SIG-M5 (cell line): Measurements from ENCODE around the gene CDH8.
"Not testable (repeated sequence)": the region's sequence is repeated elsewhere in the genome, so short reads cannot be mapped to it uniquely, and the experiment has no call there.

Source experiments
- DNase-seq: peaks from one replicate; lab custom pipeline; 2025; lab: John Stamatoyannopoulos, UW

The CDH8 gene

DNA sequence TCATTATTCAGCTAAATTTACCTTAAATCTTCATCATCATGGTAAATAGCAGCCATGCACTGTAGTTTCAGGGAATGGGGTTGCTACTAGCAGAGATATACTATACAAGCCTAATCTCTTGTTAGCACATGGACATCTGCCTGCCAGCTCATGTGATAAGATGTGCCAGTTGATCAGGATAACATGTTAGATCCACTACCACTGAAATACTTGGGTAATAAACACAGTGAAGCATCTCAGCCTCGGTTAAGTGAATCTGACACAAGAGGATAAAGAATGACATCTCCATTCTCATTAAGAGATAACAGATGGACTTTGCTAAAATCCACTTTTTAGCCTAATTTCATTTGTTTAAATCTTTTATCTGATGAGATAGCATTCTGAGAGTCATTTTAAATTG, 256.1 kb downstream of the CDH8 start:
- DNase-seq = no peak

DNA sequence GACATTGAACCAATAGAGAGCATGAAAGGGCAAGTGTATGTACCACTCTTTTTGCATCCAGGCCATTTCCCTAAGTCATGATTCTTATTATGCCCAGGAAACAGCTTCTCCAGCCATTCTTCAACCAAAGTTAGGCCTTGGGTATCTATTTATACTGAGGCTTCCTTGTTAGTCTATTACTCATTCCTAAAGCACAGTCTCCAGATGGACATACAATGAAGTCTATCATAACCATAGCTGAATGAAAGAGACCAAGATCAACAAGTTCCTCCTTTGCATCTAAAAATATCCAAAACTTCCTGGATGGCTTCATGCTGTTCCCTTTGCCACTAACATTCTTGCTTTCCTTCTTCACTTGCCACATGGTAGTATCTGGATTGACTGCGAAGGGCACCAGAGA, 265.9 kb downstream of the CDH8 start:
- DNase-seq = no peak

DNA sequence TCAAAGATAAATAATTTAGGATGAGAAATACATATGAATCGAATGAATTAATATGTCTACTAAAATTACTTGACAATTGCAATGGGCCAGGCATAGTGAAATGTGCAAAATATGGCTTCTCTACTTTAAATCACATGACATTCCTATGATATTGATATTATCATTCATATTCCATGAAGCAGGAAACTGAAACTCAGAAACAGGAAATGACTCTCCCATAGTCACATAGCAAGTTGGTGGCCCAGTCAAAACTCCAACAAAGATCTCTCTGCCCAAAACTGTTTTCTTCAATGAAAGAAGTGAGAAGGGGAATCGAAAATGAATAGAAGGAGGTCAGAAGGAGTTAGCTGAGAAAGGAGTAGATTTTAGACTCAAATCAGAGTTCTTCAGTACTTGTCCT, 272.2 kb downstream of the CDH8 start:
- DNase-seq = no peak

DNA sequence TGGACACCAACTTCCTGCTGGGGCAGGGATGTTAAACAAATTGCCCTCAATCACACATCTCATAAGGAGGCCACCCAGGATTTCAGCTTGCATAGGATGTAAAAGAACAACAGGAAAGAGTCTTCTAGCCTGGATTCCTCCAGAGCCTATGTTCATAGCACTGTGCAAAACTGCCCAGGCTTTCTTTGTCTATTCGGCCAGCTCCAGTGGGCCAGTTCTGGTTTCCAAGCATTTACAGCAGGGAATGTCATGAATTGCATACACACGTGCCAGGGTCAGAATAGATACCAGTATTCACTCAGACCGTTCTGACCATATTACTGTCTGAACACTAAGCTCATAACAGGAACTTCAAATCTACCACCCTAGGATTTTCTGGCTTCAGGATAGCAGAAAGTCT, 273.2 kb downstream of the CDH8 start:
- DNase-seq = no peak

DNA sequence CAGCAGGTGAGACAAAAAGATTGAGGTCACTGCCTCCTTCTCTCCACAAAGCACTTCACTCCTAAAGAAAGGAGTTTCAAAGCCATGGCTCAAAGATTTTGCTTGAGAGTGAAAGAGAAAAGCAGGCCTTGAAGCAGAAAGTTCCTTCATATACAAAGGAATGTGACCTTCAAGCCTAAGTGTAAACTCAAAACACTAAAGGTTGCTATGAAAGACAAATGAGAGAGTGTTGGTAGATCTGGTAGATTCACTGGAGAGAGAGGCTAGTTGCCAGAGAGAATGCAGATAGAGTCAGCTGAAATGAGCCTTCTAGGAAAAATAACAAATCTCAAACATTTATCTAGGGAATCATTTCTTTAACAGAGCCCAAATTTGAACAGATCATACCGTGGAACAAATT, 305.2 kb downstream of the CDH8 start:
- DNase-seq = no peak

DNA sequence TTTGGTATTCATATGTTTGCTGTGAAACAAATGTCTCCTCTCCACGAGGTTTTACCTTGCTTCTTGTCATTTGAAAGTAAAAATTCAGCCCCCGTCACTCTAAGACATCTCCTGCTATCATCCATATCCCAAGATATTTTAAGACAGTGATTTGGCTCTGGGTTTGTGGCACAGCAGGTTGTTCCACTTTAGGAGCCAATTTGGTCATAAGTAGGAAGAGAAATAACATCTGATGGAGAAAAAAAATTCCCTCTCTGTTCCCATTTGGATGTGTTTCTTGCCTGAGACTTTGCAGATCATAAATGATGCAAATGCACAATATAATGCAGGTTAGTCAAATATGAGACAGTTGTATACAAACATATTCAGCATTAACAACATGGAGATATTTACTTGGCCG, 309.5 kb downstream of the CDH8 start:
- DNase-seq = no peak

DNA sequence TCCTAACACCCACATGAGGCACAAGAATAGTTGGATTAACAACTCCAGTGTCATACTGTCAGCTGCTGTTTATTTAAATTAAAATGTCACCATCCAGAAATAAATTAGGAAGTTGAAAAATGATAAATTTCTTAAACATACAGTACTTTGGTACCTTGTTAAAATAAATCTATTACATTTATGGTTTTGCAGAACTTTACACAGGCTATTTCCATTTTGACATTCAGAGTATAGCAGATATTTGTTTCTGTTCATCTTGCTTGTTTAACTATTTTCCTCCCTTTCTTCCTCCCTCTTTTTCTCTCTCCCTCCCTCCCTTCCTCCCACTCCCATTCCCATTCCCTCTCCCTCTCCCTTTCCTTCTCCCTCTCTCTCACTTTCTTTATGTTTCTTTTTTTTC, 310.1 kb downstream of the CDH8 start:
- DNase-seq = no peak

DNA sequence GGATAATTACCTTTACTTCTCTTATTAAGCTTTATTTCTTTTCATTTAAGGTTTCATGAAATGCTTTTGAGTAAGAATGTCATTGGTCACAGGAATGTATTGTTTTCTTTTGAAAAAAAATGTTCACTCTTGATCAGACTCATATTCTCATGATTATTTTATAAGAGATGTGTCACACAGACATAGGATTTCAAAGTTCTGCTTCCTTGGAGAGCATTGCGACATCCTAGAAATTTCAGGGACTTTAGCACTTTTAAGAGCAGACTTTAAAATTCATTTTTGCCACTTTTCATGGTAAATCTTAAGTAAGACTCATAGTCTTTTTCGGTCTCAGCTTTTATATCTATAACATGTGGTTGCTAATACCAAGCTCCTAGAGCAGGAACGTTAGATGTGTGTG, 314.7 kb downstream of the CDH8 start:
- DNase-seq = no peak

DNA sequence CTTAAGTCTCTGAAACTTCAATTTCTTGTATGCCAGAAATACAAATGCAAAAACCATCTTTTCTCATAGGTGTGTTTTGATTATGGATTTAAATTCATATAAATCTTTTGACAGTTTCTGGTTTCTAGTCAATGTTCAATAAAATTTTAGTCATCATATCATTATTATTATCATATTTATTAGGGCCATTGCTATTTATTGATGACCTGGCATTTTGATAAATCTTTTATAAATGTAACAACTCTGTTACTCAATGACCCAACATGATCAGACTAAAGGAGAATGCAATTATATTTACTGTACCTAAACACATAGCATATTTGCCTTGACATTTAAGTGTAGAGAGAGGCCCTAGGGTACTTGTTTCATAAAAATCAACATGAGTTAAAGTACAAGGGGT, 320.8 kb downstream of the CDH8 start:
- no peak for DNase-seq

DNA sequence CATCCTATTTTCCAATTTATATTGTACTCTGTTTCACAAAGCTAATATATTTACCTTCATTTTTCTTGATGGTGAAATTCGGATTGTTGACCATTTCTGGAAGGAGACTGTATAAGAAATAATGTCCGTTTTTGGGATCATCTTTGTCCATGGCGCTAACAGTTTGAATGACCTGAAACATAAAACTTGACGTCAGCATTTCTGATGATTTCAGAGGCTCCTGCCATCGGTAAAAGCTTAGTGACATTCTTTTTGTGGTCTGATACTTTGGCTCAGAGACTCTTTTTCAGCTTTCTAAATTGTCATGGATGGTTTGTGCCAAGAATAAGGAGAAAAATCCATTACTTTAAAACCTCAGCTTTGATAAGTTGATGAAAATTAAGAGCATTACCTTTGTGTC, 322.5 kb downstream of the CDH8 start:
- DNase-seq = no peak

DNA sequence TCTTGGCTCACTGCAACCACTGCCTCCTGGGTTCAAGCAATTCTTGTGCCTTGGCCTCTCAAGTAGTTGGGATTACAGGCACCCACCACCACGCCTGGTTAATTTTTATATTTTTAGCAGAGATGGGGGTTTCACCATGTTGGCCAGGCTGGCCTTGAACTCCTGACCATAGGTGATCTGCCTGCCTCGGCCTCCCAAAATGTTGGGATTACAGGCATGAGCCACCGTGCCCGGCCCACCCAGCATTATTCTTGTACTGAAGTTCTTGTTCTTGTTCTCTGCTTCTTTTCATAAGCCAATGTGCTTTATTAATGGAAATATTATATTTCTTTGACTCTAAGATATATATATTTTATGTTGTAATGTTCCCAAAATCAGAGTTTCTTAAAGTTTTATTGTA, 336.6 kb downstream of the CDH8 start:
- not testable (repeated sequence) for DNase-seq

DNA sequence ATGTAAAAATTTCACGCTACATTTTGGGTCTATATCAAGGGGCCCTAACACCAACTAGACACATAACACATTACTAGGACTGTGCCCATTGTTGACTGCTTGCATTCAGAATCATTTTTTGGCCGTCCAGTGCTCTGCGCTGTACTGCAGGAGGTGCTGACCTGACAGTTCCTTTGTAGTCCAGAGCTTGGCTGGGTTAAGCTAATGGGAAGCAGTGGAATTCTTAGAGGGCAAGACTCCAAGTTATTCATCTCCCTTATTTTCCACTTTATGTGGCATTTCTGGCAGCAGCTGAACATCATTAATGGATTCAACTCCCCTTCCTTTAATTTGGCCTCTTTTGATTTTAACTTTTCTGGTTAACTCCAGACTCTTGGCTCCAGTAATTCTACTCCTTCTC, 351.7 kb downstream of the CDH8 start:
- DNase-seq = no peak

DNA sequence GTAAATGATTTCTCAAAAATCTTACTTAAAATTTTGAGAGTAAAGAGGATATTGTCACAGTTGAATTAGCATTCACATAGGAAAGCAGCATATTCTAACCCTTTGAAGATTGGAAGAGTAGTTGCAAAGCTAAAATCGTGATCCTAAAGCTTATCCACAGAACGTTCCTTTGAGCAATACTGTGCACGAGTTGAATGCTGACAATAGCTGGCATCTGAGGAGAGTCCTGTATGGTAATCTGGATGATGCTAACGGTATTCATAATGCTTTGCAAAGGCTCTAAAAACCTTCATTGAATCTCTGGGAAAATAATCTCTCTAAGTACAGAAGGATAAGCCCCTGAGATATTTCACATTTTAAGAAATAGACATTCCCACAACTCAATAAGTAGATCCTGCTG, 354.6 kb downstream of the CDH8 start:
- no peak for DNase-seq

DNA sequence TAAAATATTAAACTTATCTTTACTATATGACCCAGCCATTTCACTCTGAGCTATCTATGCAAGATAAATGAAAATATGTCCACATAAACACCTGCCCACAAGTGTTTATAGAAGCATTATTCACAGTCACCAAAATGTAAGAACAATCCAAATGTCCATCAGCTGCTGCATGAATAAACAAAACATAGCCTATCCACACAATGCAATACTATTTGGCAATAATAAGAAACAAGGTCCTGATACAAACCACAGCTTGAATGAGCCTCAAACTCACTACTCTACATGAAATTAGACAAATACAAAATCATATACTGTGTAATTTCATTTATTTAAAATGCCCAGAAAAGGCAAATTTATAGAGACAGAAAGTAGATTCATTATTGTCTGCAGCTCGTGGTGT, 355.1 kb downstream of the CDH8 start:
- no peak for DNase-seq

DNA sequence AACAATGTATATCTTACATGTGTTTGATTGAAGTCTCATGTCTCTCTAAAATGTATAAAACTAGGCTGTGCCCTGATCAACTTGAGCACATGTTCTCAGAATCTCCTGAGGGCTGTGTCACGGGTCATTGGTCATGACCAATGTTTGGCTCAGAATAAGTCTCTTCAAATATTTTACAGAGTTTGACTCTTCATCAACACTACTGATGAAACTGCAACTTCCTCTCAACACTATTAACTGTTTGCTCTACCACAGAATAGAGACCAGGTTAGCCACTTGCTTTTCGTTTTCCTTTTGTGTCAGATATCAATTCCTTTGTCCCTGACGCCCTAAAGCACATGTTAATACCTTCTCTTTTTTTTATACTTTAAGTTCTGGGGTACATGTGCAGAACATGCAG, 358.1 kb downstream of the CDH8 start:
- DNase-seq = no peak

DNA sequence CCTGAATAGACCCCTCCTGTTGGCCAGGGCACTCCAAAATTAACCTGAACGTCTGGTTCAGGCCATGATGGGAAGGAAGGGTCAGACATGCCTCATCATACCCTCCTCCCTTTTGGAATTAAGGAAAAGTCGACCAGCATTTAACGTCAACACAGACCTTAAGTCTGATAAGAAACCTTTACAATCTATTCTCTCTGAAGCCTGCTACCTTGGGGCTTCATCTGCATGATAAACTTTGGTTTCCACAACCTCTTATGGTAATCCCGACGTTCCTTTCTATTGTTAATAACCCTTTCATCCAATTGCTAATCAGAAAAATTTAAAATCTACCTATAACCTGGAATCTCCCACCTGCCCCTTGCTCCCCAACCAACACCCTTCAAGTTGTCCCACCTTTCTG, 358.5 kb downstream of the CDH8 start:
- no peak for DNase-seq

DNA sequence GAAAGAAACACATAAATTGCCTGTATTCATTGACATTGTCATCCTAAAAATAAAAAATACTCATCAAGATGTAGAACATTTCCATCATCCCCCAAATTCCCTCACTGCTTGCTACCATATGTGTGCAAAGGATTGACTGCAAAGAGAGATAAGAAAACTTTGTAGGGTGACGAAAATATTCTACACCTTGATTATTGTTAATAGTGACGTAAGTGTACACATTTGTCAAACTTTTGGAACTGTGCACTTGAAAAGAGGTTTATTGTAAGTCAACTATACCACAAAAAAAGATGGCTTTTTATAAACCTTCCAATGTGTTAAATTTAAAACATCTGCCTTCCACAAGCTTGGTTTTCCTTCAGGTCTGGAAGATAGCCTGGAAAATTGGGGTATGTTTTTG, 359.5 kb downstream of the CDH8 start:
- DNase-seq = no peak

DNA sequence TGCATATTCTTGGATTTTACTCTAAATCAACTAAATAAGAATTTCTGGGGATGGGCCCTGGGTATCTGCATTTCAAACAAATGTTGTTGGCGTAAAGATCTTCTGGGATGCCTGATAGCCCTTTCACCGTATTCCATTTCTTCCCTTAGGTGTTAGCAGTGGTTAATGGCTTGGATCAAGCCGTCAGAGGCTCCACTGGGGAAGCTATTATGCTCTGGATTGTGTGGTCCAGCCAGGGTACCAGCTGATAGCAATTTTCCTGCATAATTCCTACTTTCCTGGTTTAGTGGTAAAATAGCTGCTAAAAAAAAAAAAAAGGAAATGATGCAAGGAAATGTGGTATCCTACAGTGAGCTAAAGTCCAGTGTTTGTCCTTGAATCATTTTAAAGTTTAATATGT, 365.1 kb downstream of the CDH8 start:
- DNase-seq = no peak

DNA sequence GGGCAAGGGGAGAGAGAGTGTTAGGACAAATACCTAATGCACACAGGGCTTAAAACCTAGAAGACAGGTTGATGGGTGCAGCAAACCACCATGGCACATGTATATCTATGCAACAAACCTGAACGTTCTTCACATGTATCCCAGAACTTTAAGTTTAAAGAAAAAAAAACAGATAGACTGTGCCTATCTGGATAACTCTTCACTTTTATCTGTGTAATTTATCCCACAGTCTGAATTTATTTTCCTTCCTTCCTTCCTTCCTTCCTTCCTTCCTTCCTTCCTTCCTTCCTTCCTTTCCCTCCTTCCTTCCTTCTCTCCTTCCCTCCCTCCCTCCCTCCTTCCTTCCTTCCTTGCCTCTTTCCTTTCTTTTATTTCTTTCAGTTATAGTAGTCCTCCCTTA, 370.7 kb downstream of the CDH8 start:
- no peak for DNase-seq

DNA sequence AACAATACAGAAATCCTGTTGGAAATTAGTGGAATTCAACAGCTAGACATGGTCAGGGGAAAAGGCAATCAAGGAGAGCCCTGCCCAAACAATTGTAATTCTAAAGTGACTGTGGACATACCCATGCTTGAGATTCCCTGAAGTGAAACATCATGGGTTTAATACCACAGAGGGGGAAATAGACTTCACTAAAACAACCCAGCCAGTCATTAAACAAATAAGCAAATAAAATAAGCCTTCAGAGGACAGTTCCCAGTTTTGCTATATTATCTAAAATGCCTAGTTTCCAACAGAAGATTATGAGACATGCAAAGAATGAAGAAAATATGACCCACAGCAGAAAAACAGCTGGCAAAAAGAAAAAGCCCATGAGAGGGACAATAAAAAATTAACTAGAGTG, 376.3 kb downstream of the CDH8 start:
- DNase-seq = no peak

DNA sequence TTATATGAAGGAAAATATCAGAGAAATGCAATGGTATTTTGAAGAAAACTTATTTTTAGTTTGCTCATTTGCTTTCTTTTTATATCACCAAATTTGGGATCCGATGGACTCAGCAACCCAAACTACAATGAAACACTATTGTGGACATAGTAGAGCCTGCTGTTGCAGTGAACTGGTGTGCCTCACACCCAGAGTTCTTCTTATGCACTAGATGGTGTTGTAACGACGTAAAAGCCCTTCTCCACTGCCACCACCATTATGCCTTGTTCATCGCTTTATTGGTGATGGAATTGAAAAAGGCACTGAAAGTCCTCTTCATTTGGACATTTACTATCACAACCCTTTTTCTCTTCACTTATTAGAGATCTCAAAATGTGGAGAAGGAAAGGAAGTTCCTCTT, 381.3 kb downstream of the CDH8 start:
- no peak for DNase-seq

DNA sequence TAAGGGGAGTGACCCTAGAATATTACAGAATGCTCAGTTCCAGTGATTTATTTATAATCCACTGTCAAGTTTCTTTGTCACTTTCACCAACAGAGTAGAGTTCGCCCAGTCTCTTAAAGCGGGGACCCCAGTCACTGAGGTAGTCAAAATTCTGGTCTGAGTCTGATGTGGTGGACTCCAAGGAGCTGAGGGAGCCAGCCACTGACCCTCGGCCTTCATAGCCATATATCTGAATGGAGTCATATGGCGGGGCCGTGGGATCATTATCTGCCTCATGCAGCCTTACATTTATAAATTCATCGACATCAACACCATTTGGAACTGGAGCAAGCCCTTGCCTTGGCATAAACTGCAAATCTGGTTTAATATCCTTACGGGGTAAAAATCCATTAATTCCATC, 382.7 kb downstream of the CDH8 start:
- no peak for DNase-seq

DNA sequence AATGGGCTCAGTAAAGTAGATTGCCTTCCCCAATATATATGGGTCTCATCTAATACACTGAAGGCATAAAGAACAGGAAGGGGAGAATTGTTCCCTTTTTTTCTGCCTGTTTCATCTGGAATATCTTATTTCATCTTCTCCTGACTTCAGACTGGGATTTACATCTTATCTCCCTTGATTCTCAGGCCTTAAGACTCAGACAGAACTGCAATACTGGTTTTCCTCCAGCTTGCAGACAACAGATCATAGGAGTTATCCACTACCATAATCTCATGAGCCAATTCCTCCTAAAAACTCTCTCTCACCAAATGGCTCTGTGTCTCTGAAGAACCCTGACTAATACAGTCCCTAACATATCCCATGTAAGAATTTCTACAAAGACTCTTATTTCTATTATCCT, 390.7 kb downstream of the CDH8 start:
- DNase-seq = no peak

DNA sequence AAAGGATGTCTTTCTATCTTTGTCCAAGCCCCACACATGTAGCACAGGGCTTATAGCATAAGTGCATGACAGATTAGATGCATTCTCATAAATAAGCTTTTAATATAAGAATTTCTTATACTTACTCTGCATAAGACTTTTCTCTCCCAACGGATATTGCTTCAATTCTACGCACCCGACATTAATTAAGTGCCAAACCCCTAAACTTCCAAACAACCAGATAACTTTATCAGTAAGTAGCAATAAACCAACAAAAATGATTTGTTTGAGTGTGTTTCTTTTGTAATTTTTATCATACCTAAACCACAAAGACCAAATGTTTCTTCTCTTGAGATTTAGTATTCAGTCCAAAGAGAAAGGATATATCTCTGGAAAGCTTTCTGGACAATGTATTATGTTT, 391.5 kb downstream of the CDH8 start:
- no peak for DNase-seq

DNA sequence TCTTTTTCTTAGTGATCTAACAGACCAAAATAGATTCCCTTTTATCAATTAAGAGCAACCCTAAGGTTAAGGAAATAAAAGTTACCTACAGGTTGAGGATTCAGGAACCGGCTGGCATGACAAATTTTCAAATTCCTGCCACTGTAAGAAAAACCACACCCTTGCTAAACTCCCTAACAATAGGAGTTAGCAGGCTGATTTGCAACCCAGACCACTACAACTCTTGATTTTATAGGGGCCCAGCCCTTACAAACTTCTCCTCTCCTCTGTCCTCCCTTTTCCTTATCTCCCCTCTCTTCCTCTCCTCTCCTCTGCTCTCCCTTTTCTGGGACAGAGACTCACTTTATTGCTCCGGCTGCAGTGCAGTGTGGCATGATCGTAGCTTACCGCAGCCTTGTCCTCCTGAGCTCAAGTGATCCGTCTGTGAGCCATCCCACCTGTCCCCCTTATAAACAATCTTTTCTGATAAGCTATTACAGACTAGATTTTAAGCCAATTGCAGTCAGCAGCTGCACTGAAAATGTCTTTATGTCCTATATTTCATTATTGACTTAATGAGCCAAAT, 418.9 kb downstream of the CDH8 start:
- DNase-seq = no peak
